ENCODE data around the gene IGFN1. TPM values are rescaled to one million over a fixed set of nuclear protein-coding genes. Genes with fewer than 3 reads are reported as not detected.

IGFN1 gene
- total and polyA plus RNA-seq, 9 of the 15 experiments (the other 6 are each of a cell fraction or from before 2014, with no cell fraction given), result 0.04 TPM; not detected in 8

DNA sequence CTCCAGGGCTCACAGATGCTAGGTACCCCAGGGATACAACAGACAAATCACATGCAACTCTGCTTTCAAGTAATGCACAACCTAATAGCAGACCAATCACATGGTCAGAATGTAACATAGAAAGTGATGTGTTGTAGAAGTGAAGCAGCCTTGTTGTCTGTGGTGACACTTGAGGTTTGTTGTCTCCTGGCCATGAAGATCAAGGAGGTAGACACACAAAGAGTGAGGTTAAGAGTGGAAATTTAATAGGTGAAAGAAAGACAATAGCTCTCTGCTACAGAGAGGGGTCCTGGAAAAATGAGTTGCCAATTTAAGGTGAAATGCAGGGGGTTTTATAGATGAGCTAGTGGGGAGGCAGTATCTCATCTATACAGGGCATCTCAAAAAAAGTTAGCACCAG lies 33.8 kb upstream of the IGFN1 start (continued):
- TF ChIP-seq SMAD2 (IDR thresholded peaks at IDR 0.05; ENCODE audit: low read depth, low read length) (no peak), ZFP36 (IDR thresholded peaks at IDR 0.05; ENCODE audit: low read depth, low read length, partially characterized antibody) (peak; percentile 73), CEBPG (CRISPR knock-in tag; IDR thresholded peaks at IDR 0.05) (no peak), CEBPG (tag; conservative IDR thresholded peaks at IDR 0.05 in 1 of 2, IDR thresholded peaks at IDR 0.05 in 1 of 2) (no peak)

DNA sequence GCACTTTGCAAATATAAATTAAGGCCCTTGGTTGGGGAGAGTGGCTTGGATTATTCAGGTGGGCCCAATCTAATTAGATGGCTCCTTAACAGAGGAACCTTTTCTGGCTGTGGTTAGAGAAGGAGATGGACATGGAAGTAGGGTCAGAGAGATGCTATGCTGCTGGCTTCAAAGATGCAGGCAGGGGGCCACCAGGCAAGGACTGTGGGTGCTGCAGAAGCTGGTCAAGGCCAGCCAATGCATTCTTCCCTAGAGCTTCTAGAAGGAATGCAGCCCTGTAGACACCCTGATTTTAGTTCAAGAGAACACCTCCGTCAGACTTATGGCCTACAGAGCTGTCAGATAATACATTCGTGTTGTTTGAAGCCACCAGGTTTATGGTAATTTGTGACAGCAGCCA lies 32.7 kb upstream of the IGFN1 start:
- BruUV-seq (replicated peaks), result no TSS peak
- Histone ChIP-seq H3K27ac (ENCODE audit: extremely low read depth, low read depth, low read length) (no peak overlapping the region), H3K79me2 (ENCODE audit: control insufficient read depth, insufficient read depth, low read length) (peaks cover 12% of the 10 kb centered on the region; the same call in 2 of the 3 replicates), H2AFZ (ENCODE audit: low read depth, low read length) (no peak overlapping the region), H3K9me3 (replicated peaks; ENCODE audit: control insufficient read depth, insufficient read depth, low read depth, low read length) (no peaks in the 10 kb centered on the region), H3K4me2 (ENCODE audit: insufficient read depth, low read length) (no peak overlapping the region), H3K4me1 (replicated peaks in 1 of 2; ENCODE audit: control insufficient read depth in 2 of 2, insufficient read depth in 2 of 2, low read length in 2 of 2) (peaks cover 13 to 20% of the 10 kb centered on the region in 2 experiments), H3K27me3 (ENCODE audit: control insufficient read depth in 2 of 2, insufficient read depth in 2 of 2, low read length in 2 of 2) (no peaks in the 10 kb centered on the region), H3K36me3 (ENCODE audit: control insufficient read depth, insufficient read depth, low read length) (no peaks in the 10 kb centered on the region; the same call in 2 of the 3 replicates), H3K9ac (ENCODE audit: insufficient read depth in 1 of 2, low read depth in 2 of 2, low read length in 2 of 2) (no peak overlapping the region), H3K4me3 (no peak overlapping the region), H3K9me1 (ENCODE audit: control insufficient read depth, insufficient read depth, low read length) (no peaks in the 10 kb centered on the region), H4K20me1 (replicated peaks; ENCODE audit: control insufficient read depth, insufficient read depth, low read length) (no peaks in the 10 kb centered on the region)
- 43% methylated on average over 2 of the region's 2 CpGs for WGBS (ENCODE audit: insufficient coverage, low coverage, missing lambda C conversion rate)
- in situ Hi-C loops (cut with MboI) (no loop called here), intact Hi-C loops (cut with micrococcal nuclease) (no loop called here)
- ATAC-seq, result no peak
- no peak for DNase-seq (ENCODE audit: extremely low read depth in 1 of 4, low spot score in 3 of 4)
- no peak for FAIRE-seq
- ChIA-PET CTCF (ENCODE audit: low intra/inter-chr PET ratio) (no interaction called here), POLR2A (interaction anchor here (1.2 to 9.8 kb wide), 2 partner anchors 11 to 17 kb away, joined by 4 to 121 read pairs; no protein-coding TSS in a partner anchor)
- TF ChIP-seq SMC3 (conservative IDR thresholded peaks at IDR 0.05; ENCODE audit: insufficient read depth, low read depth, low read length) (no peak), GABPB2 (CRISPR knock-in tag; conservative IDR thresholded peaks at IDR 0.05) (no peak), NELFE (IDR thresholded peaks at IDR 0.05; ENCODE audit: insufficient read depth, insufficient read length) (no peak), MCM3 (IDR thresholded peaks at IDR 0.05) (no peak), SMARCC2 (IDR thresholded peaks at IDR 0.05; ENCODE audit: low read depth) (no peak), NCOA4 (IDR thresholded peaks at IDR 0.05; ENCODE audit: partially characterized antibody) (no peak), ZNF239 (CRISPR knock-in tag; IDR thresholded peaks at IDR 0.05) (no peak), NFE2L1 (tag; IDR thresholded peaks at IDR 0.05; ENCODE audit: borderline replicate concordance, low read depth) (no peak), HNRNPK (IDR thresholded peaks at IDR 0.05; ENCODE audit: low read depth, low read length, poor library complexity, severe bottlenecking) (no peak), CEBPB (tag; IDR thresholded peaks at IDR 0.05) (no peak)
- TF ChIP-seq, protein P1, sequence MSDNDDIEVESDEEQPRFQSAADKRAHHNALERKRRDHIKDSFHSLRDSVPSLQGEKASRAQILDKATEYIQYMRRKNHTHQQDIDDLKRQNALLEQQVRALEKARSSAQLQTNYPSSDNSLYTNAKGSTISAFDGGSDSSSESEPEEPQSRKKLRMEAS (CRISPR knock-in tag; IDR thresholded peaks at IDR 0.05), result no peak
- TF ChIP-seq, protein P2, sequence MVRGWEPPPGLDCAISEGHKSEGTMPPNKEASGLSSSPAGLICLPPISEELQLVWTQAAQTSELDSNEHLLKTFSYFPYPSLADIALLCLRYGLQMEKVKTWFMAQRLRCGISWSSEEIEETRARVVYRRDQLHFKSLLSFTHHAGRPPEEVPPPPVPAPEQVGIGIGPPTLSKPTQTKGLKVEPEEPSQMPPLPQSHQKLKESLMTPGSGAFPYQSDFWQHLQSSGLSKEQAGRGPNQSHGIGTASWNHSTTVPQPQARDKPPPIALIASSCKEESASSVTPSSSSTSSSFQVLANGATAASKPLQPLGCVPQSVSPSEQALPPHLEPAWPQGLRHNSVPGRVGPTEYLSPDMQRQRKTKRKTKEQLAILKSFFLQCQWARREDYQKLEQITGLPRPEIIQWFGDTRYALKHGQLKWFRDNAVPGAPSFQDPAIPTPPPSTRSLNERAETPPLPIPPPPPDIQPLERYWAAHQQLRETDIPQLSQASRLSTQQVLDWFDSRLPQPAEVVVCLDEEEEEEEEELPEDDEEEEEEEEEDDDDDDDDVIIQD (CRISPR knock-in tag; IDR thresholded peaks at IDR 0.05), result no peak
- TF ChIP-seq, protein P3, sequence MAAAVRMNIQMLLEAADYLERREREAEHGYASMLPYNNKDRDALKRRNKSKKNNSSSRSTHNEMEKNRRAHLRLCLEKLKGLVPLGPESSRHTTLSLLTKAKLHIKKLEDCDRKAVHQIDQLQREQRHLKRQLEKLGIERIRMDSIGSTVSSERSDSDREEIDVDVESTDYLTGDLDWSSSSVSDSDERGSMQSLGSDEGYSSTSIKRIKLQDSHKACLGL (CRISPR knock-in tag; IDR thresholded peaks at IDR 0.05; ENCODE audit: borderline replicate concordance, poor library complexity, severe bottlenecking), result no peak
- TF ChIP-seq, protein P4, sequence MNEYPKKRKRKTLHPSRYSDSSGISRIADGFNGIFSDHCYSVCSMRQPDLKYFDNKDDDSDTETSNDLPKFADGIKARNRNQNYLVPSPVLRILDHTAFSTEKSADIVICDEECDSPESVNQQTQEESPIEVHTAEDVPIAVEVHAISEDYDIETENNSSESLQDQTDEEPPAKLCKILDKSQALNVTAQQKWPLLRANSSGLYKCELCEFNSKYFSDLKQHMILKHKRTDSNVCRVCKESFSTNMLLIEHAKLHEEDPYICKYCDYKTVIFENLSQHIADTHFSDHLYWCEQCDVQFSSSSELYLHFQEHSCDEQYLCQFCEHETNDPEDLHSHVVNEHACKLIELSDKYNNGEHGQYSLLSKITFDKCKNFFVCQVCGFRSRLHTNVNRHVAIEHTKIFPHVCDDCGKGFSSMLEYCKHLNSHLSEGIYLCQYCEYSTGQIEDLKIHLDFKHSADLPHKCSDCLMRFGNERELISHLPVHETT (CRISPR knock-in tag; conservative IDR thresholded peaks at IDR 0.05 in 1 of 2, IDR thresholded peaks at IDR 0.05 in 1 of 2), result no peak

All from K562 (cell line).